GM19023 (cell line): ENCODE measurements around the gene FKBP1A.

Source experiments
- ATAC-seq: cut with Tn5 transposase; IDR thresholded peaks from one replicate; pipeline ENCODE4 v1.9.1; 2021; ENCODE audit warnings: mild to moderate bottlenecking, moderate library complexity; ENCODE audit not compliant: unreplicated experiment

The FKBP1A gene

GRCh38 chr20:1334761-1335160 is 58.1 kb downstream of the FKBP1A start:
- ATAC-seq, result no peak

- no peak for ATAC-seq
Observed at GRCh38 chr20:1334370-1334731, 58.5 kb downstream of the FKBP1A start.

GRCh38 chr20:1333462-1334369 is 59.1 kb downstream of the FKBP1A start:
- ATAC-seq, result no peak

- ATAC-seq, result no peak
Observed at GRCh38 chr20:1332749-1333300, 60.0 kb downstream of the FKBP1A start.

GRCh38 chr20:1331801-1332453 is 60.9 kb downstream of the FKBP1A start:
- ATAC-seq, result no peak

- ATAC-seq, result no peak
Observed at GRCh38 chr20:1331101-1331500, 61.8 kb downstream of the FKBP1A start.

- no peak for ATAC-seq
Observed at GRCh38 chr20:1330075-1330830, 62.6 kb downstream of the FKBP1A start.

GRCh38 chr20:1328680-1329330 is 64.0 kb downstream of the FKBP1A start, which contains the start of gene SDCBP2:
SDCBP2 (minus strand) TSS chr20:1329139; CDS start chr20:1320416, 8,723 bp downstream.
- no peak for ATAC-seq

GRCh38 chr20:1327827-1328679 is 64.8 kb downstream of the FKBP1A start:
- no peak for ATAC-seq

- no peak for ATAC-seq
Observed at GRCh38 chr20:1327241-1327653, 65.6 kb downstream of the FKBP1A start.

GRCh38 chr20:1326031-1326930 is 66.6 kb downstream of the FKBP1A start:
- no peak for ATAC-seq

- ATAC-seq, result peak; percentile 93
Observed at GRCh38 chr20:1325173-1326030, 67.5 kb downstream of the FKBP1A start.

- ATAC-seq, result no peak
Observed at GRCh38 chr20:1324598-1325172, 68.2 kb downstream of the FKBP1A start.

GRCh38 chr20:1323830-1324597 is 68.8 kb downstream of the FKBP1A start:
- ATAC-seq, result no peak

GRCh38 chr20:1323256-1323655 is 69.6 kb downstream of the FKBP1A start:
- ATAC-seq, result no peak

GRCh38 chr20:1322511-1323245 is 70.2 kb downstream of the FKBP1A start:
- ATAC-seq, result no peak
